ENCODE measurements around the gene NDE1. TPM values are rescaled to one million over a fixed set of nuclear protein-coding genes. Genes with fewer than 3 reads are reported as not detected.

The NDE1 gene
- total and polyA plus RNA-seq, 2 of the 8 experiments (the other 6 are each of a cell fraction or from before 2014, with no cell fraction given): 13.3 to 41.3 TPM

- TF ChIP-seq, protein P1, sequence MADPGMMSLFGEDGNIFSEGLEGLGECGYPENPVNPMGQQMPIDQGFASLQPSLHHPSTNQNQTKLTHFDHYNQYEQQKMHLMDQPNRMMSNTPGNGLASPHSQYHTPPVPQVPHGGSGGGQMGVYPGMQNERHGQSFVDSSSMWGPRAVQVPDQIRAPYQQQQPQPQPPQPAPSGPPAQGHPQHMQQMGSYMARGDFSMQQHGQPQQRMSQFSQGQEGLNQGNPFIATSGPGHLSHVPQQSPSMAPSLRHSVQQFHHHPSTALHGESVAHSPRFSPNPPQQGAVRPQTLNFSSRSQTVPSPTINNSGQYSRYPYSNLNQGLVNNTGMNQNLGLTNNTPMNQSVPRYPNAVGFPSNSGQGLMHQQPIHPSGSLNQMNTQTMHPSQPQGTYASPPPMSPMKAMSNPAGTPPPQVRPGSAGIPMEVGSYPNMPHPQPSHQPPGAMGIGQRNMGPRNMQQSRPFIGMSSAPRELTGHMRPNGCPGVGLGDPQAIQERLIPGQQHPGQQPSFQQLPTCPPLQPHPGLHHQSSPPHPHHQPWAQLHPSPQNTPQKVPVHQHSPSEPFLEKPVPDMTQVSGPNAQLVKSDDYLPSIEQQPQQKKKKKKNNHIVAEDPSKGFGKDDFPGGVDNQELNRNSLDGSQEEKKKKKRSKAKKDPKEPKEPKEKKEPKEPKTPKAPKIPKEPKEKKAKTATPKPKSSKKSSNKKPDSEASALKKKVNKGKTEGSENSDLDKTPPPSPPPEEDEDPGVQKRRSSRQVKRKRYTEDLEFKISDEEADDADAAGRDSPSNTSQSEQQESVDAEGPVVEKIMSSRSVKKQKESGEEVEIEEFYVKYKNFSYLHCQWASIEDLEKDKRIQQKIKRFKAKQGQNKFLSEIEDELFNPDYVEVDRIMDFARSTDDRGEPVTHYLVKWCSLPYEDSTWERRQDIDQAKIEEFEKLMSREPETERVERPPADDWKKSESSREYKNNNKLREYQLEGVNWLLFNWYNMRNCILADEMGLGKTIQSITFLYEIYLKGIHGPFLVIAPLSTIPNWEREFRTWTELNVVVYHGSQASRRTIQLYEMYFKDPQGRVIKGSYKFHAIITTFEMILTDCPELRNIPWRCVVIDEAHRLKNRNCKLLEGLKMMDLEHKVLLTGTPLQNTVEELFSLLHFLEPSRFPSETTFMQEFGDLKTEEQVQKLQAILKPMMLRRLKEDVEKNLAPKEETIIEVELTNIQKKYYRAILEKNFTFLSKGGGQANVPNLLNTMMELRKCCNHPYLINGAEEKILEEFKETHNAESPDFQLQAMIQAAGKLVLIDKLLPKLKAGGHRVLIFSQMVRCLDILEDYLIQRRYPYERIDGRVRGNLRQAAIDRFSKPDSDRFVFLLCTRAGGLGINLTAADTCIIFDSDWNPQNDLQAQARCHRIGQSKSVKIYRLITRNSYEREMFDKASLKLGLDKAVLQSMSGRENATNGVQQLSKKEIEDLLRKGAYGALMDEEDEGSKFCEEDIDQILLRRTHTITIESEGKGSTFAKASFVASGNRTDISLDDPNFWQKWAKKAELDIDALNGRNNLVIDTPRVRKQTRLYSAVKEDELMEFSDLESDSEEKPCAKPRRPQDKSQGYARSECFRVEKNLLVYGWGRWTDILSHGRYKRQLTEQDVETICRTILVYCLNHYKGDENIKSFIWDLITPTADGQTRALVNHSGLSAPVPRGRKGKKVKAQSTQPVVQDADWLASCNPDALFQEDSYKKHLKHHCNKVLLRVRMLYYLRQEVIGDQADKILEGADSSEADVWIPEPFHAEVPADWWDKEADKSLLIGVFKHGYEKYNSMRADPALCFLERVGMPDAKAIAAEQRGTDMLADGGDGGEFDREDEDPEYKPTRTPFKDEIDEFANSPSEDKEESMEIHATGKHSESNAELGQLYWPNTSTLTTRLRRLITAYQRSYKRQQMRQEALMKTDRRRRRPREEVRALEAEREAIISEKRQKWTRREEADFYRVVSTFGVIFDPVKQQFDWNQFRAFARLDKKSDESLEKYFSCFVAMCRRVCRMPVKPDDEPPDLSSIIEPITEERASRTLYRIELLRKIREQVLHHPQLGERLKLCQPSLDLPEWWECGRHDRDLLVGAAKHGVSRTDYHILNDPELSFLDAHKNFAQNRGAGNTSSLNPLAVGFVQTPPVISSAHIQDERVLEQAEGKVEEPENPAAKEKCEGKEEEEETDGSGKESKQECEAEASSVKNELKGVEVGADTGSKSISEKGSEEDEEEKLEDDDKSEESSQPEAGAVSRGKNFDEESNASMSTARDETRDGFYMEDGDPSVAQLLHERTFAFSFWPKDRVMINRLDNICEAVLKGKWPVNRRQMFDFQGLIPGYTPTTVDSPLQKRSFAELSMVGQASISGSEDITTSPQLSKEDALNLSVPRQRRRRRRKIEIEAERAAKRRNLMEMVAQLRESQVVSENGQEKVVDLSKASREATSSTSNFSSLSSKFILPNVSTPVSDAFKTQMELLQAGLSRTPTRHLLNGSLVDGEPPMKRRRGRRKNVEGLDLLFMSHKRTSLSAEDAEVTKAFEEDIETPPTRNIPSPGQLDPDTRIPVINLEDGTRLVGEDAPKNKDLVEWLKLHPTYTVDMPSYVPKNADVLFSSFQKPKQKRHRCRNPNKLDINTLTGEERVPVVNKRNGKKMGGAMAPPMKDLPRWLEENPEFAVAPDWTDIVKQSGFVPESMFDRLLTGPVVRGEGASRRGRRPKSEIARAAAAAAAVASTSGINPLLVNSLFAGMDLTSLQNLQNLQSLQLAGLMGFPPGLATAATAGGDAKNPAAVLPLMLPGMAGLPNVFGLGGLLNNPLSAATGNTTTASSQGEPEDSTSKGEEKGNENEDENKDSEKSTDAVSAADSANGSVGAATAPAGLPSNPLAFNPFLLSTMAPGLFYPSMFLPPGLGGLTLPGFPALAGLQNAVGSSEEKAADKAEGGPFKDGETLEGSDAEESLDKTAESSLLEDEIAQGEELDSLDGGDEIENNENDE (IDR thresholded peaks at IDR 0.05; ENCODE audit: insufficient replicate concordance, low read length): no peak
- TF ChIP-seq RAD21 (IDR thresholded peaks at IDR 0.05 in 1 of 2, conservative IDR thresholded peaks at IDR 0.05 in 1 of 2; ENCODE audit: low read depth in 2 of 2, low read length in 2 of 2) (no peak), GTF2F1 (IDR thresholded peaks at IDR 0.05; ENCODE audit: borderline replicate concordance, low read depth, low read length) (no peak), BRCA1 (IDR thresholded peaks at IDR 0.05; ENCODE audit: low read depth, low read length) (no peak), JUND (IDR thresholded peaks at IDR 0.05; ENCODE audit: low read length) (no peak), KDM5A (IDR thresholded peaks at IDR 0.05; ENCODE audit: low read length) (no peak), CHD1 (IDR thresholded peaks at IDR 0.05; ENCODE audit: low read depth, low read length) (no peak), RFX5 (IDR thresholded peaks at IDR 0.05; ENCODE audit: borderline replicate concordance, low read depth, low read length) (no peak), CBX8 (IDR thresholded peaks at IDR 0.05; ENCODE audit: borderline replicate concordance, low read depth, low read length) (no peak), CTBP2 (IDR thresholded peaks at IDR 0.05; ENCODE audit: borderline replicate concordance, insufficient read depth, insufficient read length, low read length) (no peak)
- TF ChIP-seq, protein P2, sequence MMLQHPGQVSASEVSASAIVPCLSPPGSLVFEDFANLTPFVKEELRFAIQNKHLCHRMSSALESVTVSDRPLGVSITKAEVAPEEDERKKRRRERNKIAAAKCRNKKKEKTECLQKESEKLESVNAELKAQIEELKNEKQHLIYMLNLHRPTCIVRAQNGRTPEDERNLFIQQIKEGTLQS (IDR thresholded peaks at IDR 0.05; ENCODE audit: insufficient read depth, low read depth, low read length): no peak
Observed at GRCh38 chr16:15610369-15610871, 39.6 kb upstream of the NDE1 start (continued).

All from H1 (cell line).